ENCODE data around the gene WFDC12.

GRCh38 chr20:45163083-45163803 lies 39.0 kb upstream of the WFDC12 start:
- TF ChIP-seq CTCF (IDR thresholded peaks at IDR 0.05; ENCODE audit: low read depth, low read length), result no peak
- no peak for TF ChIP-seq MAX (IDR thresholded peaks at IDR 0.05; ENCODE audit: low read depth, low read length)
